GM12872 (cell line): Measurements from ENCODE around the gene TMEM119.
A peak's percentile ranks its signal among the peaks of the same experiment; 100 is the strongest.

Experiments
- CTCF ChIP-seq: IDR thresholded peaks from 3 replicates; pipeline ENCODE4 v1.5.1; 2011; ENCODE audit warnings: low read depth, mild to moderate bottlenecking, low read length, moderate library complexity; ENCODE audit not compliant: insufficient read depth

Gene TMEM119

GRCh38 chr12:108570743-108571608 is 26.9 kb downstream of the TMEM119 start:
- peak; percentile 47; the same call in 2 of the 3 replicates for TF ChIP-seq CTCF

- TF ChIP-seq CTCF: no peak
These were observed 29.3 kb downstream of the TMEM119 start for GRCh38 chr12:108568338-108569154.

GRCh38 chr12:108567406-108568337 is 30.2 kb downstream of the TMEM119 start:
- no peak for TF ChIP-seq CTCF

- no peak for TF ChIP-seq CTCF
These were observed 31.4 kb downstream of the TMEM119 start for GRCh38 chr12:108566452-108566851.

- TF ChIP-seq CTCF: no peak
These were observed 31.9 kb downstream of the TMEM119 start for GRCh38 chr12:108565976-108566375.

- no peak for TF ChIP-seq CTCF
These were observed 32.7 kb downstream of the TMEM119 start for GRCh38 chr12:108565146-108565545.
